Thyroid gland (tissue), 4 donors: ENCODE results near the gene PUDP. TPM values are rescaled to one million over a fixed set of nuclear protein-coding genes. Genes with fewer than 3 reads are reported as not detected.

Experiments
- DNase-seq, 2 donors: peaks; one replicate each; pipeline ENCODE4 v3.0.0-alpha.2; 2019
- H3K27ac ChIP-seq, 3 donors: fragments of 200-600 bp; sonication (generic); 1 replicate in 2 of 3; 2 replicates in 1 of 3; pipeline ENCODE4 v1.5.1; 2016 to 2019; ENCODE audit warnings: mild to moderate bottlenecking in 1 of 3, moderate library complexity in 1 of 3
- H3K27me3 ChIP-seq: fragments of 200-600 bp; sonication (generic); one replicate; pipeline ENCODE4 v1.5.1; 2019
- H3K36me3 ChIP-seq, 2 donors: fragments of 200-600 bp; sonication (generic); one replicate each; pipeline ENCODE4 v1.5.1; 2016 to 2019
- H3K4me1 ChIP-seq, 2 donors: fragments of 200-600 bp; sonication (generic); one replicate each; pipeline ENCODE4 v1.5.1; 2017 to 2019
- H3K4me3 ChIP-seq, 3 donors: fragments of 200-600 bp; sonication (generic); replicated peaks in 1 of 3; 1 replicate in 2 of 3; 2 replicates in 1 of 3; pipeline ENCODE4 v1.5.1; 2016; ENCODE audit warnings: mild to moderate bottlenecking in 1 of 3
- H3K9me3 ChIP-seq: fragments of 200-600 bp; sonication (generic); one replicate; pipeline ENCODE4 v1.5.1; 2017
- POLR2A ChIP-seq, 2 donors: fragments of 450-650 bp; IDR thresholded peaks; one replicate each; pipeline ENCODE4 v1.6.1; 2017; ENCODE audit warnings: antibody characterized with exemption in 2 of 2, mild to moderate bottlenecking in 2 of 2, moderate library complexity in 1 of 2
- WGBS, 2 donors: methylation state at CpG; one replicate each; pipeline ENCODE4 v1.1.5; 2017; 5-methylcytosine and 5-hydroxymethylcytosine counted together
- intact Hi-C: fragments of 100-400 bp; cut with DNase I; formaldehyde crosslinking; loops from one replicate; pipeline ENCODE4 v1.15.1; 2023
- total RNA-seq, 4 donors: library from RNA; depleted of rRNA; stranded (reverse); fragments of >200 nt; gene quantifications; one replicate each; pipeline ENCODE4 v1.2.3, GENCODE V29; 2016
- TF ChIP-seq, protein P1 (sequence below), 6 experiments: fragments of 200-600 bp in 3 of 6; fragments of 450-650 bp in 3 of 6; sonication (generic) in 3 of 6; IDR thresholded peaks; one replicate each; pipeline ENCODE4 v1.5.1; 2016 to 2019; ENCODE audit warnings: antibody characterized with exemption in 6 of 6, mild to moderate bottlenecking in 2 of 6, inconsistent platforms in 1 of 6, moderate library complexity in 1 of 6

PUDP gene
- total RNA-seq, 4 donors from 2014 or later, result 11.3 to 27.5 (median 18.0) TPM

- no peak for DNase-seq
- intact Hi-C loops, result no loop called here
- H3K4me3 ChIP-seq, result no peak overlapping the region
- H3K4me1 ChIP-seq, result peaks cover 0 to 3% of the 10 kb centered on the region in 2 donors
- no peaks in the 10 kb centered on the region for H3K27me3 ChIP-seq
- no peaks in the 10 kb centered on the region for H3K9me3 ChIP-seq
- no peak overlapping the region for H3K27ac ChIP-seq
- 83 to 100% methylated on average over 1 of the region's 1 CpG for WGBS, 2 donors
- TF ChIP-seq, protein P1, sequence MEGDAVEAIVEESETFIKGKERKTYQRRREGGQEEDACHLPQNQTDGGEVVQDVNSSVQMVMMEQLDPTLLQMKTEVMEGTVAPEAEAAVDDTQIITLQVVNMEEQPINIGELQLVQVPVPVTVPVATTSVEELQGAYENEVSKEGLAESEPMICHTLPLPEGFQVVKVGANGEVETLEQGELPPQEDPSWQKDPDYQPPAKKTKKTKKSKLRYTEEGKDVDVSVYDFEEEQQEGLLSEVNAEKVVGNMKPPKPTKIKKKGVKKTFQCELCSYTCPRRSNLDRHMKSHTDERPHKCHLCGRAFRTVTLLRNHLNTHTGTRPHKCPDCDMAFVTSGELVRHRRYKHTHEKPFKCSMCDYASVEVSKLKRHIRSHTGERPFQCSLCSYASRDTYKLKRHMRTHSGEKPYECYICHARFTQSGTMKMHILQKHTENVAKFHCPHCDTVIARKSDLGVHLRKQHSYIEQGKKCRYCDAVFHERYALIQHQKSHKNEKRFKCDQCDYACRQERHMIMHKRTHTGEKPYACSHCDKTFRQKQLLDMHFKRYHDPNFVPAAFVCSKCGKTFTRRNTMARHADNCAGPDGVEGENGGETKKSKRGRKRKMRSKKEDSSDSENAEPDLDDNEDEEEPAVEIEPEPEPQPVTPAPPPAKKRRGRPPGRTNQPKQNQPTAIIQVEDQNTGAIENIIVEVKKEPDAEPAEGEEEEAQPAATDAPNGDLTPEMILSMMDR (IDR thresholded peaks at IDR 0.05), result no peak
- TF ChIP-seq POLR2A (IDR thresholded peaks at IDR 0.05), result no peak
- H3K36me3 ChIP-seq, result no peaks in the 10 kb centered on the region
Measured at GRCh38 chrX:7168371-7168770, 20.4 kb upstream of the PUDP start.

DNA sequence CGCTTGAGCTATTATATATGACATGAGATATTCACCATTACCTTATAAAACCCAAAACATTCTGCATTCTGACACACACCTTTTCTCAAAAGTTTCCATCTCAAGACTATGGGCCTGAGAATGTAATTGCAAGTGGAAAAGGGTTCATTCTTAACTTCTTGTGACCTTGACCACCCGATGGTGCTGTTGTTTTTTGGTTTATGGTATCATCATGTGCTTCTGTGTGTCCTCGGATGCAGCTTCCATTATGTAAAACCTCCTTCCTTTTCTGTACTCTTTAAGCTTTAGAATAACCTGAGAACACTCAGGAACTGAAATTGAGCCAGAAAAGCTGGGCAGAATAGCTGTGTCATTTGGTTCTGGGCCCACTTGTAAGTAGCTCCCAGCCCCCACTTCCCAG, 16.2 kb upstream of the PUDP start:
- H3K27ac ChIP-seq, result no peak overlapping the region
- H3K9me3 ChIP-seq, result no peaks in the 10 kb centered on the region
- no peak overlapping the region for H3K4me3 ChIP-seq
- no peaks in the 10 kb centered on the region for H3K27me3 ChIP-seq
- 65 to 70% methylated on average over 3 of the region's 3 CpGs for WGBS, 2 donors
- intact Hi-C loops, result no loop called here
- peaks cover 0 to 7% of the 10 kb centered on the region in 2 donors for H3K4me1 ChIP-seq
- H3K36me3 ChIP-seq, result no peaks in the 10 kb centered on the region
- TF ChIP-seq POLR2A (IDR thresholded peaks at IDR 0.05), result no peak
- TF ChIP-seq, protein P1 (IDR thresholded peaks at IDR 0.05), result no peak
- DNase-seq, result peak in 1 of 2 donors; percentile 4

GRCh38 chrX:7163146-7163677, 15.3 kb upstream of the PUDP start:
- 29% methylated on average over 1 of the region's 1 CpG; no CpG with 5 or more reads in 1 of the 2 donors for WGBS, 2 donors
- no peaks in the 10 kb centered on the region for H3K27me3 ChIP-seq
- intact Hi-C loops, result no loop called here

DNA sequence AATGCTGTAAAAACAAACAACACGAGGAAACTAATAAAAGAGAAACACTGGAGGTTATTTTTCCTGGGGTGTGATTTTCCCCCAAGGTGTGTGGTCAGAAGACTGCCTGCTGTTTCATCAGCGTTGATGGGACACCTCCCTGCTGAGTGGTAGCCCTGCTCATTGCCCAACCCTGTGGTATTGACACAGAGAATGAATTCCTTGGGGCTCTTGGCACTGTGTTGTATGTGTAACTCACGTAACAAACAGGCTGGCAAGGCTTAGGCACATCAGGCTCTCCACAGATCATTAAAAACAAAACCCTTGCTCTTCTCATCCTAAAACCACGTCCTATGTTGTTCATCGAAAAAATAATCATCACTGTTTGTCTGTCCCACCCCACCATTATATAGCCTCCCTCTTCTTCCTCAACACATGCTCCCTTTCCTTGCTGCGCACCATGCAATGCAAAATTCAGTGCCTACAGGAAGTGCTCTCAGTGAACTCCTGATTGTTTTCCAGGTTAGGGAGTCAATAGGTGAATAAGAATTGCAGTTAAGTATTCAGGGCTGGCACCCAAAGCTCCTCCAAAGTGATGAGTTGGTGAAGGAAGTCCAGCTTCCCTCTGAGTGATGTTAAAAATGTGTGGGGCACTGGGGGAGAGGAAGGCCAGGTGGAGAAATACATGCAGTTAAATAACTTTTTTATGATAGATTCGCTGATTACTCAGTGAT, 11.4 kb upstream of the PUDP start:
- Histone ChIP-seq H3K27ac (no peak overlapping the region), H3K4me1 (peaks cover 0 to 7% of the 10 kb centered on the region in 2 donors), H3K9me3 (no peaks in the 10 kb centered on the region), H3K4me3 (no peak overlapping the region), H3K27me3 (no peaks in the 10 kb centered on the region), H3K36me3 (no peaks in the 10 kb centered on the region)
- TF ChIP-seq, protein P1 (IDR thresholded peaks at IDR 0.05), result no peak
- TF ChIP-seq POLR2A (IDR thresholded peaks at IDR 0.05), result no peak
- WGBS, 2 donors, result 70% methylated on average over 7 of the region's 7 CpGs
- intact Hi-C loops, result no loop called here
- peak in 1 of 2 donors; percentile 7 for DNase-seq

More at GRCh38 chrX:7163146-7163677, 15.3 kb upstream of the PUDP start:
- H3K27ac ChIP-seq, result no peak overlapping the region
- H3K4me1 ChIP-seq, result peaks cover 0 to 7% of the 10 kb centered on the region in 2 donors
- no peak overlapping the region for H3K4me3 ChIP-seq
- TF ChIP-seq POLR2A (IDR thresholded peaks at IDR 0.05), result no peak
- TF ChIP-seq, protein P1 (IDR thresholded peaks at IDR 0.05), result no peak
- DNase-seq, result peak; percentile 27 to 57
- H3K36me3 ChIP-seq, result no peaks in the 10 kb centered on the region
- no peaks in the 10 kb centered on the region for H3K9me3 ChIP-seq

GRCh38 chrX:7158468-7158990, 10.6 kb upstream of the PUDP start:
- TF ChIP-seq POLR2A (IDR thresholded peaks at IDR 0.05), result no peak
- TF ChIP-seq, protein P1 (IDR thresholded peaks at IDR 0.05), result no peak
- 75 to 83% methylated on average over 4 to 5 of the region's 5 CpGs for WGBS, 2 donors

More at GRCh38 chrX:7158468-7158990, 10.6 kb upstream of the PUDP start:
- intact Hi-C loops, result no loop called here
- H3K4me3 ChIP-seq, result no peak overlapping the region
- H3K27ac ChIP-seq, result no peak overlapping the region
- H3K9me3 ChIP-seq, result no peaks in the 10 kb centered on the region
- H3K36me3 ChIP-seq, result no peaks in the 10 kb centered on the region
- no peaks in the 10 kb centered on the region for H3K27me3 ChIP-seq
- no peak for DNase-seq
- peaks cover 0 to 5% of the 10 kb centered on the region in 2 donors for H3K4me1 ChIP-seq
